Measurements from ENCODE around the gene TMEM239.

DNA sequence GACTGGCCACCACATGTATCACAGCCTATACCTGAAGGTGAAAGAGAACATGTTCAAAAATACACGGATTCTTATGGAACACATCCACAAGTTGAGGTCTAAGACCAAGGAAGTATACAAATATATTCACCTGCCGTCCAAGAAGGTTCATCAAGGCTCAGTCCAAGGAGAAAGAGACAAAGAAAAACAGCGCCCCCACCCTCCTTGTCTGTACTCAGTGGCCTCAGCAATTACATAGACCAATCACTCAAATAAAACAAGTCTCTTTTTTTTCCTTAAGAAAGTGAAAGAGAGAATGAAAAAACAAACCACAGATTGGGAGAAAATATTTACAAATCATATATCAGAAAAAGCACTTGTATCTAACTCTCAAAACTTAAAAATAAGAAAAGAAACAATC lies 35.2 kb upstream of the TMEM239 start:
- TF ChIP-seq POLR2A (IDR thresholded peaks at IDR 0.05; ENCODE audit: low read depth, low read length) (no peak), POLR2AphosphoS5 (IDR thresholded peaks at IDR 0.05; ENCODE audit: low read depth, low read length) (no peak)
